WTC11 (cell line): ENCODE measurements around the gene ADIPOQ. TPM values are rescaled to one million over a fixed set of nuclear protein-coding genes. Genes with fewer than 3 reads are reported as not detected.

Experiments
- CBFB ChIP-seq: sonication (generic); formaldehyde crosslinking; IDR thresholded peaks from 2 replicates; pipeline ENCODE4 v1.8.1; 2022; ENCODE audit warnings: mild to moderate bottlenecking, low read depth, missing genetic modification reagents
- E2F4 ChIP-seq: sonication (generic); formaldehyde crosslinking; IDR thresholded peaks from 2 replicates; pipeline ENCODE4 v1.8.1; 2022; ENCODE audit warnings: low read depth, mild to moderate bottlenecking, moderate library complexity, missing genetic modification reagents, borderline replicate concordance
- ERG ChIP-seq: fragments of 250-450 bp; sonication (Bioruptor Pico); IDR thresholded peaks from 2 replicates; pipeline ENCODE4 v1.8.0; 2021; ENCODE audit warnings: mild to moderate bottlenecking
- ESRRA ChIP-seq: sonication (generic); formaldehyde crosslinking; IDR thresholded peaks from 2 replicates; pipeline ENCODE4 v1.8.1; 2022; ENCODE audit warnings: mild to moderate bottlenecking, missing genetic modification reagents, borderline replicate concordance
- FOXK1 ChIP-seq: sonication (generic); formaldehyde crosslinking; IDR thresholded peaks from 2 replicates; pipeline ENCODE4 v1.8.0; 2022; ENCODE audit warnings: mild to moderate bottlenecking, moderate library complexity, missing genetic modification reagents
- FOXP1 ChIP-seq: sonication (generic); formaldehyde crosslinking; IDR thresholded peaks from 2 replicates; pipeline ENCODE4 v1.8.0; 2022; ENCODE audit warnings: missing genetic modification reagents, mild to moderate bottlenecking, moderate library complexity, borderline replicate concordance
- JAZF1 ChIP-seq: fragments of 250-450 bp; sonication (Bioruptor Pico); IDR thresholded peaks from 2 replicates; pipeline ENCODE4 v1.9.0; 2021; ENCODE audit warnings: moderate library complexity, mild to moderate bottlenecking, inconsistent platforms
- JUN ChIP-seq: sonication (generic); formaldehyde crosslinking; IDR thresholded peaks from 2 replicates; pipeline ENCODE4 v1.8.0; 2023; ENCODE audit warnings: mild to moderate bottlenecking, missing genetic modification reagents
- KAT7 ChIP-seq: sonication (generic); formaldehyde crosslinking; IDR thresholded peaks from 2 replicates; pipeline ENCODE4 v1.8.1; 2023; ENCODE audit warnings: missing genetic modification reagents, mild to moderate bottlenecking, borderline replicate concordance
- RELA ChIP-seq: sonication (generic); formaldehyde crosslinking; IDR thresholded peaks from 2 replicates; pipeline ENCODE4 v1.8.1; 2022; ENCODE audit warnings: missing genetic modification reagents, mild to moderate bottlenecking, borderline replicate concordance
- SMAD3 ChIP-seq: sonication (generic); formaldehyde crosslinking; IDR thresholded peaks from 2 replicates; pipeline ENCODE4 v1.8.0; 2022; ENCODE audit warnings: missing genetic modification reagents, mild to moderate bottlenecking, borderline replicate concordance
- SP1 ChIP-seq: sonication (generic); formaldehyde crosslinking; conservative IDR thresholded peaks from 2 replicates; pipeline ENCODE4 v1.8.1; 2022; ENCODE audit warnings: missing genetic modification reagents
- TEAD1 ChIP-seq: sonication (generic); formaldehyde crosslinking; IDR thresholded peaks from 2 replicates; pipeline ENCODE4 v1.8.0; 2022; ENCODE audit warnings: mild to moderate bottlenecking, missing genetic modification reagents
- TEAD4 ChIP-seq: sonication (generic); formaldehyde crosslinking; IDR thresholded peaks from 2 replicates; pipeline ENCODE4 v1.8.0; 2022; ENCODE audit warnings: mild to moderate bottlenecking, missing genetic modification reagents
- TP53 ChIP-seq: sonication (generic); formaldehyde crosslinking; IDR thresholded peaks from 2 replicates; pipeline ENCODE4 v1.8.1; 2023; ENCODE audit warnings: mild to moderate bottlenecking, missing genetic modification reagents
- ZBTB21 ChIP-seq: sonication (generic); formaldehyde crosslinking; IDR thresholded peaks from 2 replicates; pipeline ENCODE4 v1.8.1; 2023; ENCODE audit warnings: mild to moderate bottlenecking, missing genetic modification reagents, borderline replicate concordance
- ZNF121 ChIP-seq: sonication (generic); formaldehyde crosslinking; IDR thresholded peaks from 2 replicates; pipeline ENCODE4 v1.8.0; 2023; ENCODE audit warnings: missing genetic modification reagents
- ZNF138 ChIP-seq: sonication (generic); formaldehyde crosslinking; conservative IDR thresholded peaks from 2 replicates; pipeline ENCODE4 v1.8.1; 2022; ENCODE audit warnings: mild to moderate bottlenecking, moderate library complexity, missing genetic modification reagents
- ZNF396 ChIP-seq: fragments of 250-450 bp; sonication (Bioruptor Pico); IDR thresholded peaks from 2 replicates; pipeline ENCODE4 v1.8.0; 2021; ENCODE audit warnings: mild to moderate bottlenecking, moderate library complexity, borderline replicate concordance
- ZNF416 ChIP-seq: fragments of 250-450 bp; sonication (Bioruptor Pico); IDR thresholded peaks from 2 replicates; pipeline ENCODE4 v1.9.0; 2021; ENCODE audit warnings: mild to moderate bottlenecking, inconsistent platforms
- ZNF423 ChIP-seq: fragments of 250-450 bp; sonication (Bioruptor Pico); IDR thresholded peaks from 2 replicates; pipeline ENCODE4 v2.1.2; 2022; ENCODE audit warnings: mild to moderate bottlenecking, moderate library complexity
- ZNF532 ChIP-seq: fragments of 250-450 bp; sonication (Bioruptor Pico); IDR thresholded peaks from 2 replicates; pipeline ENCODE4 v1.9.0; 2021; ENCODE audit warnings: mild to moderate bottlenecking, borderline replicate concordance
- total RNA-seq: library from RNA; stranded (reverse); gene quantifications from 3 replicates; pipeline ENCODE4 v1.2.3, GENCODE V29; 2021
- TF ChIP-seq, protein P1 (sequence below): sonication (generic); formaldehyde crosslinking; IDR thresholded peaks from 2 replicates; pipeline ENCODE4 v1.8.0; 2022; ENCODE audit warnings: mild to moderate bottlenecking, missing genetic modification reagents
- TF ChIP-seq, protein P2 (sequence below): sonication (generic); formaldehyde crosslinking; IDR thresholded peaks from 2 replicates; pipeline ENCODE4 v1.8.0; 2022; ENCODE audit warnings: missing genetic modification reagents
- TF ChIP-seq, protein P3 (sequence below): sonication (generic); formaldehyde crosslinking; IDR thresholded peaks from 2 replicates; pipeline ENCODE4 v1.8.0; 2022; ENCODE audit warnings: mild to moderate bottlenecking, missing genetic modification reagents

ADIPOQ gene
- total RNA-seq, 1 experiment from 2014 or later: not detected

- no peak for TF ChIP-seq TEAD4 (CRISPR knock-in tag)
- TF ChIP-seq ESRRA (CRISPR knock-in tag): no peak
- TF ChIP-seq SP1 (CRISPR knock-in tag): peak; percentile 43; the same call in 1 of the 2 replicates
- no peak for TF ChIP-seq ZNF423 (CRISPR knock-in tag)
- no peak for TF ChIP-seq RELA (CRISPR knock-in tag)
- TF ChIP-seq ERG: no peak
- no peak for TF ChIP-seq ZNF396 (CRISPR knock-in tag)
- no peak for TF ChIP-seq ZBTB21 (CRISPR knock-in tag)
- TF ChIP-seq JAZF1: no peak
- no peak for TF ChIP-seq ZNF121 (CRISPR knock-in tag)
- no peak for TF ChIP-seq CBFB
- no peak for TF ChIP-seq JUN (CRISPR knock-in tag)
- TF ChIP-seq, protein P1, sequence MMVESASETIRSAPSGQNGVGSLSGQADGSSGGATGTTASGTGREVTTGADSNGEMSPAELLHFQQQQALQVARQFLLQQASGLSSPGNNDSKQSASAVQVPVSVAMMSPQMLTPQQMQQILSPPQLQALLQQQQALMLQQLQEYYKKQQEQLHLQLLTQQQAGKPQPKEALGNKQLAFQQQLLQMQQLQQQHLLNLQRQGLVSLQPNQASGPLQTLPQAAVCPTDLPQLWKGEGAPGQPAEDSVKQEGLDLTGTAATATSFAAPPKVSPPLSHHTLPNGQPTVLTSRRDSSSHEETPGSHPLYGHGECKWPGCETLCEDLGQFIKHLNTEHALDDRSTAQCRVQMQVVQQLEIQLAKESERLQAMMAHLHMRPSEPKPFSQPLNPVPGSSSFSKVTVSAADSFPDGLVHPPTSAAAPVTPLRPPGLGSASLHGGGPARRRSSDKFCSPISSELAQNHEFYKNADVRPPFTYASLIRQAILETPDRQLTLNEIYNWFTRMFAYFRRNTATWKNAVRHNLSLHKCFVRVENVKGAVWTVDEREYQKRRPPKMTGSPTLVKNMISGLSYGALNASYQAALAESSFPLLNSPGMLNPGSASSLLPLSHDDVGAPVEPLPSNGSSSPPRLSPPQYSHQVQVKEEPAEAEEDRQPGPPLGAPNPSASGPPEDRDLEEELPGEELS (CRISPR knock-in tag): peak; percentile 65
- TF ChIP-seq SMAD3 (CRISPR knock-in tag): peak; percentile 33; the same call in 1 of the 2 replicates
- TF ChIP-seq KAT7 (CRISPR knock-in tag): no peak
- TF ChIP-seq, protein P2, sequence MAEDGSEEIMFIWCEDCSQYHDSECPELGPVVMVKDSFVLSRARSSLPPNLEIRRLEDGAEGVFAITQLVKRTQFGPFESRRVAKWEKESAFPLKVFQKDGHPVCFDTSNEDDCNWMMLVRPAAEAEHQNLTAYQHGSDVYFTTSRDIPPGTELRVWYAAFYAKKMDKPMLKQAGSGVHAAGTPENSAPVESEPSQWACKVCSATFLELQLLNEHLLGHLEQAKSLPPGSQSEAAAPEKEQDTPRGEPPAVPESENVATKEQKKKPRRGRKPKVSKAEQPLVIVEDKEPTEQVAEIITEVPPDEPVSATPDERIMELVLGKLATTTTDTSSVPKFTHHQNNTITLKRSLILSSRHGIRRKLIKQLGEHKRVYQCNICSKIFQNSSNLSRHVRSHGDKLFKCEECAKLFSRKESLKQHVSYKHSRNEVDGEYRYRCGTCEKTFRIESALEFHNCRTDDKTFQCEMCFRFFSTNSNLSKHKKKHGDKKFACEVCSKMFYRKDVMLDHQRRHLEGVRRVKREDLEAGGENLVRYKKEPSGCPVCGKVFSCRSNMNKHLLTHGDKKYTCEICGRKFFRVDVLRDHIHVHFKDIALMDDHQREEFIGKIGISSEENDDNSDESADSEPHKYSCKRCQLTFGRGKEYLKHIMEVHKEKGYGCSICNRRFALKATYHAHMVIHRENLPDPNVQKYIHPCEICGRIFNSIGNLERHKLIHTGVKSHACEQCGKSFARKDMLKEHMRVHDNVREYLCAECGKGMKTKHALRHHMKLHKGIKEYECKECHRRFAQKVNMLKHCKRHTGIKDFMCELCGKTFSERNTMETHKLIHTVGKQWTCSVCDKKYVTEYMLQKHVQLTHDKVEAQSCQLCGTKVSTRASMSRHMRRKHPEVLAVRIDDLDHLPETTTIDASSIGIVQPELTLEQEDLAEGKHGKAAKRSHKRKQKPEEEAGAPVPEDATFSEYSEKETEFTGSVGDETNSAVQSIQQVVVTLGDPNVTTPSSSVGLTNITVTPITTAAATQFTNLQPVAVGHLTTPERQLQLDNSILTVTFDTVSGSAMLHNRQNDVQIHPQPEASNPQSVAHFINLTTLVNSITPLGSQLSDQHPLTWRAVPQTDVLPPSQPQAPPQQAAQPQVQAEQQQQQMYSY (CRISPR knock-in tag): no peak
- no peak for TF ChIP-seq ZNF138
- TF ChIP-seq TEAD1 (CRISPR knock-in tag): peak; percentile 44; the same call in 1 of the 2 replicates
- TF ChIP-seq TP53 (CRISPR knock-in tag): no peak
- TF ChIP-seq ZNF532 (CRISPR knock-in tag): no peak
- TF ChIP-seq ZNF416: no peak
- peak; percentile 79; the same call in 1 of the 2 replicates for TF ChIP-seq FOXP1 (CRISPR knock-in tag)
- TF ChIP-seq, protein P3, sequence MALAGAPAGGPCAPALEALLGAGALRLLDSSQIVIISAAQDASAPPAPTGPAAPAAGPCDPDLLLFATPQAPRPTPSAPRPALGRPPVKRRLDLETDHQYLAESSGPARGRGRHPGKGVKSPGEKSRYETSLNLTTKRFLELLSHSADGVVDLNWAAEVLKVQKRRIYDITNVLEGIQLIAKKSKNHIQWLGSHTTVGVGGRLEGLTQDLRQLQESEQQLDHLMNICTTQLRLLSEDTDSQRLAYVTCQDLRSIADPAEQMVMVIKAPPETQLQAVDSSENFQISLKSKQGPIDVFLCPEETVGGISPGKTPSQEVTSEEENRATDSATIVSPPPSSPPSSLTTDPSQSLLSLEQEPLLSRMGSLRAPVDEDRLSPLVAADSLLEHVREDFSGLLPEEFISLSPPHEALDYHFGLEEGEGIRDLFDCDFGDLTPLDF (CRISPR knock-in tag): no peak
- 0 out of 2 replicates have a peak, but pooled peaks have one; percentile 48 for TF ChIP-seq FOXK1
- no peak for TF ChIP-seq E2F4
Measured at GRCh38 chr3:186826976-186827857, 15.3 kb upstream of the ADIPOQ start (continued).
